ENCODE measurements around the gene NUMA1.

NUMA1 gene

GRCh38 chr11:72000202-72000867 is 80.0 kb downstream of the NUMA1 start:
- no peaks in the 10 kb centered on the region for H3K9me2 ChIP-seq (replicated peaks; ENCODE audit: control insufficient read depth, low read length)
- H3K27me3 ChIP-seq (ENCODE audit: control insufficient read depth, low read length) = no peaks in the 10 kb centered on the region
- peaks cover 25% of the 10 kb centered on the region for H3K4me1 ChIP-seq (ENCODE audit: control insufficient read depth, low read length)
- H3K27ac ChIP-seq (ENCODE audit: low read depth, low read length) = no peak overlapping the region
- 0 out of 2 replicates have a peak, but pooled peaks cover 4% of the 10 kb centered on the region for H3F3A ChIP-seq (ENCODE audit: control insufficient read depth, insufficient read depth)
- TF ChIP-seq EZH2phosphoT487 (IDR thresholded peaks at IDR 0.05; ENCODE audit: borderline replicate concordance, low read length) = no peak
- TF ChIP-seq, protein P1, sequence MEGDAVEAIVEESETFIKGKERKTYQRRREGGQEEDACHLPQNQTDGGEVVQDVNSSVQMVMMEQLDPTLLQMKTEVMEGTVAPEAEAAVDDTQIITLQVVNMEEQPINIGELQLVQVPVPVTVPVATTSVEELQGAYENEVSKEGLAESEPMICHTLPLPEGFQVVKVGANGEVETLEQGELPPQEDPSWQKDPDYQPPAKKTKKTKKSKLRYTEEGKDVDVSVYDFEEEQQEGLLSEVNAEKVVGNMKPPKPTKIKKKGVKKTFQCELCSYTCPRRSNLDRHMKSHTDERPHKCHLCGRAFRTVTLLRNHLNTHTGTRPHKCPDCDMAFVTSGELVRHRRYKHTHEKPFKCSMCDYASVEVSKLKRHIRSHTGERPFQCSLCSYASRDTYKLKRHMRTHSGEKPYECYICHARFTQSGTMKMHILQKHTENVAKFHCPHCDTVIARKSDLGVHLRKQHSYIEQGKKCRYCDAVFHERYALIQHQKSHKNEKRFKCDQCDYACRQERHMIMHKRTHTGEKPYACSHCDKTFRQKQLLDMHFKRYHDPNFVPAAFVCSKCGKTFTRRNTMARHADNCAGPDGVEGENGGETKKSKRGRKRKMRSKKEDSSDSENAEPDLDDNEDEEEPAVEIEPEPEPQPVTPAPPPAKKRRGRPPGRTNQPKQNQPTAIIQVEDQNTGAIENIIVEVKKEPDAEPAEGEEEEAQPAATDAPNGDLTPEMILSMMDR (IDR thresholded peaks at IDR 0.05; ENCODE audit: low read depth, low read length, poor library complexity, severe bottlenecking) = no peak
- H3K4me2 ChIP-seq (ENCODE audit: low read length) = no peak overlapping the region
- no peaks in the 10 kb centered on the region for H3K79me2 ChIP-seq (ENCODE audit: control insufficient read depth, low read length)
- H4K20me1 ChIP-seq (ENCODE audit: control insufficient read depth, insufficient read depth, low read depth, low read length) = no peaks in the 10 kb centered on the region
- H3K36me3 ChIP-seq (ENCODE audit: control insufficient read depth, low read length) = peaks cover 39% of the 10 kb centered on the region
- H3K9me3 ChIP-seq (ENCODE audit: control insufficient read depth, insufficient read depth, low read length) = no peaks in the 10 kb centered on the region
- H3K4me3 ChIP-seq (ENCODE audit: low read length) = no peak overlapping the region

- Histone ChIP-seq H3K4me2 (ENCODE audit: low read length) (no peak overlapping the region), H3K27ac (ENCODE audit: low read depth, low read length) (no peak overlapping the region), H3K27me3 (ENCODE audit: control insufficient read depth, low read length) (no peaks in the 10 kb centered on the region), H3K36me3 (ENCODE audit: control insufficient read depth, low read length) (peaks cover 34% of the 10 kb centered on the region), H3K4me1 (ENCODE audit: control insufficient read depth, low read length) (peaks cover 28% of the 10 kb centered on the region), H3K79me2 (ENCODE audit: control insufficient read depth, low read length) (no peaks in the 10 kb centered on the region), H4K20me1 (ENCODE audit: control insufficient read depth, insufficient read depth, low read depth, low read length) (no peaks in the 10 kb centered on the region), H3K4me3 (ENCODE audit: low read length) (no peak overlapping the region), H3K9me2 (replicated peaks; ENCODE audit: control insufficient read depth, low read length) (no peaks in the 10 kb centered on the region), H3K9me3 (ENCODE audit: control insufficient read depth, insufficient read depth, low read length) (no peaks in the 10 kb centered on the region), H3F3A (ENCODE audit: control insufficient read depth, insufficient read depth) (0 out of 2 replicates have a peak, but pooled peaks cover 4% of the 10 kb centered on the region)
- no peak for TF ChIP-seq EZH2phosphoT487 (IDR thresholded peaks at IDR 0.05; ENCODE audit: borderline replicate concordance, low read length)
- TF ChIP-seq, protein P1 (IDR thresholded peaks at IDR 0.05; ENCODE audit: low read depth, low read length, poor library complexity, severe bottlenecking) = no peak
Observed at GRCh38 chr11:71999798-72000197, 80.5 kb downstream of the NUMA1 start.

GRCh38 chr11:71999362-71999761 is 81.0 kb downstream of the NUMA1 start:
- H3K9me3 ChIP-seq (ENCODE audit: control insufficient read depth, insufficient read depth, low read length) = no peaks in the 10 kb centered on the region
- no peaks in the 10 kb centered on the region for H4K20me1 ChIP-seq (ENCODE audit: control insufficient read depth, insufficient read depth, low read depth, low read length)
- no peaks in the 10 kb centered on the region for H3K9me2 ChIP-seq (replicated peaks; ENCODE audit: control insufficient read depth, low read length)
- no peaks in the 10 kb centered on the region for H3K27me3 ChIP-seq (ENCODE audit: control insufficient read depth, low read length)
- H3K36me3 ChIP-seq (ENCODE audit: control insufficient read depth, low read length) = peaks cover 30% of the 10 kb centered on the region
- peak overlapping the region; percentile 53; the same call in 1 of the 2 replicates for H3K4me2 ChIP-seq (ENCODE audit: low read length)
- H3K79me2 ChIP-seq (ENCODE audit: control insufficient read depth, low read length) = no peaks in the 10 kb centered on the region
- H3K4me1 ChIP-seq (ENCODE audit: control insufficient read depth, low read length) = peaks cover 33% of the 10 kb centered on the region
- H3K27ac ChIP-seq (ENCODE audit: low read depth, low read length) = no peak overlapping the region
- H3F3A ChIP-seq (ENCODE audit: control insufficient read depth, insufficient read depth) = 0 out of 2 replicates have a peak, but pooled peaks cover 4% of the 10 kb centered on the region
- H3K4me3 ChIP-seq (ENCODE audit: low read length) = no peak overlapping the region
- TF ChIP-seq, protein P1 (IDR thresholded peaks at IDR 0.05; ENCODE audit: low read depth, low read length, poor library complexity, severe bottlenecking) = no peak

Measured in DOHH2 (cell line).